Measurements from ENCODE around the gene AACS. TPM values are rescaled to one million over a fixed set of nuclear protein-coding genes. Genes with fewer than 3 reads are reported as not detected.

The AACS gene
- total and polyA plus RNA-seq, 3 donors from 2014 or later = 26.0 to 44.8 (median 31.7) TPM

DNA sequence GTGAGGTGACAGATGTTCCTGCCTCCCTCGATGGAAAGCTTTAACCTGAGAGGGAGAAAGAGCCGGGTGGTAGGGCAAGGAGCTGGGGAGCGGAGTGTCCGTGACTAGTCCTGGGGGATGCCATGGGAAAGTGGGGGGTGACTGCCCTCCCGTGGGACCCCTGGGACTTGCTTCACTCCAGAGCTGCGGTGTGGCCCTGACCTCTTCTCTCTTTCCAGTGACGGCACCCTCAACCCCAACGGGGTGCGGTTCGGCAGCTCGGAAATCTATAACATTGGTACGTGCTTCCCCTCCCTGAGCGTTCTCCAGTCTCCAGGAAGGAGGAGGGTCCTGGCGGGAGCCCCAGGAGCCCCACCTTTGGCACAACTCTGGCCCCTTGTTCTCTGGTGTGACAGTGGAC, 69.3 kb downstream of the AACS start:
- DNase-seq = no peak
- no peak for TF ChIP-seq POLR2A (IDR thresholded peaks at IDR 0.05)
- TF ChIP-seq, protein P1, sequence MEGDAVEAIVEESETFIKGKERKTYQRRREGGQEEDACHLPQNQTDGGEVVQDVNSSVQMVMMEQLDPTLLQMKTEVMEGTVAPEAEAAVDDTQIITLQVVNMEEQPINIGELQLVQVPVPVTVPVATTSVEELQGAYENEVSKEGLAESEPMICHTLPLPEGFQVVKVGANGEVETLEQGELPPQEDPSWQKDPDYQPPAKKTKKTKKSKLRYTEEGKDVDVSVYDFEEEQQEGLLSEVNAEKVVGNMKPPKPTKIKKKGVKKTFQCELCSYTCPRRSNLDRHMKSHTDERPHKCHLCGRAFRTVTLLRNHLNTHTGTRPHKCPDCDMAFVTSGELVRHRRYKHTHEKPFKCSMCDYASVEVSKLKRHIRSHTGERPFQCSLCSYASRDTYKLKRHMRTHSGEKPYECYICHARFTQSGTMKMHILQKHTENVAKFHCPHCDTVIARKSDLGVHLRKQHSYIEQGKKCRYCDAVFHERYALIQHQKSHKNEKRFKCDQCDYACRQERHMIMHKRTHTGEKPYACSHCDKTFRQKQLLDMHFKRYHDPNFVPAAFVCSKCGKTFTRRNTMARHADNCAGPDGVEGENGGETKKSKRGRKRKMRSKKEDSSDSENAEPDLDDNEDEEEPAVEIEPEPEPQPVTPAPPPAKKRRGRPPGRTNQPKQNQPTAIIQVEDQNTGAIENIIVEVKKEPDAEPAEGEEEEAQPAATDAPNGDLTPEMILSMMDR (IDR thresholded peaks at IDR 0.05) = no peak
- H3K4me1 ChIP-seq = no peaks in the 10 kb centered on the region
- no peaks in the 10 kb centered on the region for H3K36me3 ChIP-seq (ENCODE audit: low read depth, missing control alignments)
- H3K4me3 ChIP-seq = no peak overlapping the region
- H3K9me3 ChIP-seq = no peaks in the 10 kb centered on the region
- no peak overlapping the region for H3K27ac ChIP-seq
- intact Hi-C loops (cut with DNase I; ENCODE audit: low total_unique reads) = no loop called here
- WGBS, 2 donors = 94 to 95% methylated on average over 9 to 14 of the region's 14 CpGs
- H3K27me3 ChIP-seq = no peaks in the 10 kb centered on the region

DNA sequence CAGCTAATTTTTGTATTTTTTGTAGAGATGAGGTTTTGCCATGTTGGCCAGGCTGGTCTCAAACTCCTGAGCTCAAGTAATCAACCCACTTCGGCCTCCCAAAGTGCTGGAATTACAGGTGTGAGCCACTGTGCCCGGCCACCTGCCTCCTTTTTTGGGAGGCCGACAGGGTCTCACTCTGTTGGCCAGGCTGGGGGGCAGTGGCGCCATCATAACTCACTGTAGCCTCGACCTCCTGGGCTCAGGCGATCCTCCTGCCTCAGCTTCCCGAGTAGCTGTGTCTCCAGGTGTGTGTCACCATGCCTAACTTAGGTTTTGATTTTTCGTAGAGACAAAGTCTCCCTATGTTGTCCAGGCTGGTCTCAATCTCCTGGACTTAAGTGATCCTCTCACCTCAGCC, 70.7 kb downstream of the AACS start:
- intact Hi-C loops (cut with DNase I; ENCODE audit: low total_unique reads) = no loop called here
- DNase-seq = no peak
- Histone ChIP-seq H3K4me3 (no peak overlapping the region), H3K9me3 (no peaks in the 10 kb centered on the region), H3K27me3 (no peaks in the 10 kb centered on the region), H3K27ac (no peak overlapping the region), H3K4me1 (no peaks in the 10 kb centered on the region), H3K36me3 (ENCODE audit: low read depth, missing control alignments) (no peaks in the 10 kb centered on the region)
- no peak for TF ChIP-seq POLR2A (IDR thresholded peaks at IDR 0.05)
- TF ChIP-seq, protein P1 (IDR thresholded peaks at IDR 0.05) = no peak
- WGBS, 2 donors = 85 to 97% methylated on average over 3 to 8 of the region's 8 CpGs

DNA sequence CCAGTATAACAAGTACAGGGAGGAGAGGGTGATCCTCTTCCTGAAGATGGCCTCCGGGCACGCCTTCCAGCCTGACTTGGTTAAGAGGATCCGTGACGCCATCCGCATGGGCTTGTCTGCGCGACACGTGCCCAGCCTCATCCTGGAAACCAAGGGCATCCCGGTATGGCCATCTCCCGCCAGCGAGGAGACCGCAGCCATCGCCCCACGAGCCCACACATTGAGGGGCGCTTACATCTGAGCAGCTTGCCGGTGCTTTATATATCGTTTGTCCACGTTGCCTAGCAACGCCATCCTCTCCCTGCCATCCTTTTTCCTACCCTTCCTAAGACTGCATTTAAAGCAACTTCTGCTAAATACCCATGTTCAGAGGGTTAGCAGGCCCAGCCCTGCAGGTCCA, 71.5 kb downstream of the AACS start:
- no peak for DNase-seq
- TF ChIP-seq POLR2A (IDR thresholded peaks at IDR 0.05) = no peak
- TF ChIP-seq, protein P1 (IDR thresholded peaks at IDR 0.05) = no peak
- Histone ChIP-seq H3K36me3 (ENCODE audit: low read depth, missing control alignments) (no peaks in the 10 kb centered on the region), H3K4me3 (no peak overlapping the region), H3K27ac (no peak overlapping the region), H3K27me3 (no peaks in the 10 kb centered on the region), H3K9me3 (no peaks in the 10 kb centered on the region), H3K4me1 (no peaks in the 10 kb centered on the region)
- intact Hi-C loops (cut with DNase I; ENCODE audit: low total_unique reads) = no loop called here
- WGBS, 2 donors = 91 to 93% methylated on average over 19 of the region's 19 CpGs

DNA sequence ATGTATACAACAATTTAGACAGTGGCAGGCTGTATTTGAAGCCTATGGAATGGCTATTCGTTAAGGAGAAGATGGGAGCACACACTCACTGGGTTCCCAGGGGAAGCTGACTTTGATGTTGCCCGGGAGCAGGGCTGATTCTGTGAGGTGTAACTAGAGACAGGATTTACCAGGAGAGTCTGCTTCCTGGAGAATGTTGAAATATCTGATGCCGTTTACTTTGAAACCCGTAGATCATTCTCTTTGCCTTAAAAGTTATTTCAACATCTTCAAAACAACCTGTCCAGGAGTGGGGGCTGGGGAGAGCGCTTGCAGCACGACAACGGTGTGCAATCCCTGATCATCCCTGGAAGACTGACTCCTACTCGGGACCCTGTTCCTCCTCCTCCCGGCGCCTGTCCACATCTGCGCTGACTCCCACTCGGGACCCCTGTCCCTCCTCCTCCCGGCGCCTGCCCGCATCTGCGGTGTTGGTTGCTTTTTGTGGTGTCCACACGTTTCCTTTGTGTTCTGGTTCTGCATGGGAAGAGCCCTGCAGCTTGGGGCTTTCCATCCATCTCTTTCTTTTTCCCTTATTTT, 72.6 kb downstream of the AACS start:
- Histone ChIP-seq H3K4me3 (no peak overlapping the region), H3K9me3 (no peaks in the 10 kb centered on the region), H3K4me1 (no peaks in the 10 kb centered on the region), H3K36me3 (ENCODE audit: low read depth, missing control alignments) (no peaks in the 10 kb centered on the region), H3K27ac (no peak overlapping the region), H3K27me3 (no peaks in the 10 kb centered on the region)
- DNase-seq = no peak
- WGBS, 2 donors = 81% methylated on average over 17 of the region's 17 CpGs
- intact Hi-C loops (cut with DNase I; ENCODE audit: low total_unique reads) = no loop called here
- TF ChIP-seq, protein P1 (IDR thresholded peaks at IDR 0.05) = no peak
- TF ChIP-seq POLR2A (IDR thresholded peaks at IDR 0.05) = no peak
